ENCODE results near the gene PDE8A. TPM values are rescaled to one million over a fixed set of nuclear protein-coding genes. Genes with fewer than 3 reads are reported as not detected.

Gene PDE8A
- total and polyA plus RNA-seq, 10 of the 15 experiments (the other 5 are each of a cell fraction or from before 2014, with no cell fraction given): 6.7 to 69.2 (median 27.2) TPM

GRCh38 chr15:84949043-84949442, 32.6 kb upstream of the PDE8A start:
- ChIA-PET SMC1A (ENCODE audit: uncharacterized antibody, unreplicated experiment) (no interaction called here), RAD21 (ENCODE audit: unreplicated experiment) (interaction anchor here (0.6 kb wide), 1 partner anchor 23 kb away, joined by 3 read pairs; no protein-coding TSS in a partner anchor), CTCF (interaction anchor here (1.7 kb wide), 1 partner anchor 95 kb away, joined by 5 read pairs; no protein-coding TSS in a partner anchor), POLR2A (no interaction called here)
- no peaks in the 10 kb centered on the region for H3K27me3 ChIP-seq (replicated peaks in 1 of 2; ENCODE audit: control insufficient read depth in 2 of 2, insufficient read depth in 2 of 2, low read length in 1 of 2)
- no peak for FAIRE-seq
- no peak for DNase-seq (ENCODE audit: low read depth, low spot score)
- H3K9me3 ChIP-seq (replicated peaks; ENCODE audit: control insufficient read depth, insufficient read depth, low read length): no peaks in the 10 kb centered on the region
- H3K4me3 ChIP-seq: no peak overlapping the region
- TF ChIP-seq, protein P1, sequence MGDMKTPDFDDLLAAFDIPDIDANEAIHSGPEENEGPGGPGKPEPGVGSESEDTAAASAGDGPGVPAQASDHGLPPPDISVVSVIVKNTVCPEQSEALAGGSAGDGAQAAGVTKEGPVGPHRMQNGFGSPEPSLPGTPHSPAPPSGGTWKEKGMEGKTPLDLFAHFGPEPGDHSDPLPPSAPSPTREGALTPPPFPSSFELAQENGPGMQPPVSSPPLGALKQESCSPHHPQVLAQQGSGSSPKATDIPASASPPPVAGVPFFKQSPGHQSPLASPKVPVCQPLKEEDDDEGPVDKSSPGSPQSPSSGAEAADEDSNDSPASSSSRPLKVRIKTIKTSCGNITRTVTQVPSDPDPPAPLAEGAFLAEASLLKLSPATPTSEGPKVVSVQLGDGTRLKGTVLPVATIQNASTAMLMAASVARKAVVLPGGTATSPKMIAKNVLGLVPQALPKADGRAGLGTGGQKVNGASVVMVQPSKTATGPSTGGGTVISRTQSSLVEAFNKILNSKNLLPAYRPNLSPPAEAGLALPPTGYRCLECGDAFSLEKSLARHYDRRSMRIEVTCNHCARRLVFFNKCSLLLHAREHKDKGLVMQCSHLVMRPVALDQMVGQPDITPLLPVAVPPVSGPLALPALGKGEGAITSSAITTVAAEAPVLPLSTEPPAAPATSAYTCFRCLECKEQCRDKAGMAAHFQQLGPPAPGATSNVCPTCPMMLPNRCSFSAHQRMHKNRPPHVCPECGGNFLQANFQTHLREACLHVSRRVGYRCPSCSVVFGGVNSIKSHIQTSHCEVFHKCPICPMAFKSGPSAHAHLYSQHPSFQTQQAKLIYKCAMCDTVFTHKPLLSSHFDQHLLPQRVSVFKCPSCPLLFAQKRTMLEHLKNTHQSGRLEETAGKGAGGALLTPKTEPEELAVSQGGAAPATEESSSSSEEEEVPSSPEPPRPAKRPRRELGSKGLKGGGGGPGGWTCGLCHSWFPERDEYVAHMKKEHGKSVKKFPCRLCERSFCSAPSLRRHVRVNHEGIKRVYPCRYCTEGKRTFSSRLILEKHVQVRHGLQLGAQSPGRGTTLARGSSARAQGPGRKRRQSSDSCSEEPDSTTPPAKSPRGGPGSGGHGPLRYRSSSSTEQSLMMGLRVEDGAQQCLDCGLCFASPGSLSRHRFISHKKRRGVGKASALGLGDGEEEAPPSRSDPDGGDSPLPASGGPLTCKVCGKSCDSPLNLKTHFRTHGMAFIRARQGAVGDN (IDR thresholded peaks at IDR 0.05): no peak
- TF ChIP-seq KDM1A (IDR thresholded peaks at IDR 0.05; ENCODE audit: borderline replicate concordance) (no peak), ZNF622 (IDR thresholded peaks at IDR 0.05) (no peak), RAD21 (IDR thresholded peaks at IDR 0.05; ENCODE audit: insufficient read depth, low read depth, low read length) (no peak)
- no peak overlapping the region for H2AFZ ChIP-seq (ENCODE audit: control insufficient read depth, low read depth, low read length)
- in situ Hi-C loops (cut with MboI) (no loop called here), intact Hi-C loops (cut with micrococcal nuclease; ENCODE audit: unreplicated experiment) (no loop called here)
- BruUV-seq (replicated peaks): no TSS peak
- no peak for ATAC-seq
- no peaks in the 10 kb centered on the region for H3K79me2 ChIP-seq (ENCODE audit: control insufficient read depth, insufficient read depth, low read length)
- no peaks in the 10 kb centered on the region for H3K4me1 ChIP-seq (ENCODE audit: control insufficient read depth, insufficient read depth, low read length)
- 23% methylated on average over 2 of the region's 2 CpGs for WGBS (ENCODE audit: insufficient coverage, insufficient replicate concordance, low lambda C conversion rate, missing lambda C conversion rate)
- H4K20me1 ChIP-seq (ENCODE audit: control insufficient read depth, insufficient read depth): no peaks in the 10 kb centered on the region
- H3K4me2 ChIP-seq (ENCODE audit: control insufficient read depth, insufficient read depth): no peak overlapping the region
- no peaks in the 10 kb centered on the region for H3K36me3 ChIP-seq (ENCODE audit: control insufficient read depth in 2 of 2, insufficient read depth in 2 of 2, low read length in 1 of 2)
- H3K9ac ChIP-seq (ENCODE audit: control insufficient read depth, insufficient read depth, low read length): no peak overlapping the region
- no peak overlapping the region for H3K27ac ChIP-seq (ENCODE audit: control insufficient read depth, insufficient read depth)
